ENCODE measurements around the gene COL13A1.

GRCh38 chr10:69996611-69997010 lies 194.9 kb downstream of the COL13A1 start:
- no peak for TF ChIP-seq POLR2A (IDR thresholded peaks at IDR 0.05)
- TF ChIP-seq CTCF (IDR thresholded peaks at IDR 0.05) = no peak

Data from esophagus squamous epithelium (tissue), 4 donors.